Measurements from ENCODE around the gene FBL. TPM values are rescaled to one million over a fixed set of nuclear protein-coding genes. Genes with fewer than 3 reads are reported as not detected.

The FBL gene
- total and polyA plus RNA-seq, 4 donors: 23.3 to 96.2 (median 57.7) TPM

DNA sequence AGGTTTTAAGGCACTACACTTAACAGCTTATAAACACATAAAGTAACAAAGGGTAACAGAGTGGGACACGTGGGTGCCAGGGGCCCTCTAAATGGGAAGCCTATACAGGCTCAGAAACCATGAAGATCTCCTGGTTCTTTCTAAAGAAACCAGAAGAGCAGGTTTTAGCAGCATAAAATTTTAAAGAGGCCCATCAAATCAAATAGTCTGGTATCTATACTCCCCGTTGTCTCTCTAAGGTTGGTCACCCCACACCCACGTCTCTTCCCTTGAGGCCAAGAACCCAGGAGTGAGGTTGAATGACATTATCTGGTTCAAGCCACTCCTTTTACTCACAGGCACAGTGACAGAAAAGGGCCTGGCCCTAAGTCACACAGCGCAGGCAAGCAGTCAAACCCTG, 7.6 kb downstream of the FBL start:
- no peaks in the 10 kb centered on the region for H3K9me3 ChIP-seq (ENCODE audit: control insufficient read depth in 4 of 4, low read length in 3 of 4)
- 93% methylated on average over 4 of the region's 4 CpGs for WGBS
- DNase-seq (ENCODE audit: low spot score): no peak
- TF ChIP-seq, protein P1, sequence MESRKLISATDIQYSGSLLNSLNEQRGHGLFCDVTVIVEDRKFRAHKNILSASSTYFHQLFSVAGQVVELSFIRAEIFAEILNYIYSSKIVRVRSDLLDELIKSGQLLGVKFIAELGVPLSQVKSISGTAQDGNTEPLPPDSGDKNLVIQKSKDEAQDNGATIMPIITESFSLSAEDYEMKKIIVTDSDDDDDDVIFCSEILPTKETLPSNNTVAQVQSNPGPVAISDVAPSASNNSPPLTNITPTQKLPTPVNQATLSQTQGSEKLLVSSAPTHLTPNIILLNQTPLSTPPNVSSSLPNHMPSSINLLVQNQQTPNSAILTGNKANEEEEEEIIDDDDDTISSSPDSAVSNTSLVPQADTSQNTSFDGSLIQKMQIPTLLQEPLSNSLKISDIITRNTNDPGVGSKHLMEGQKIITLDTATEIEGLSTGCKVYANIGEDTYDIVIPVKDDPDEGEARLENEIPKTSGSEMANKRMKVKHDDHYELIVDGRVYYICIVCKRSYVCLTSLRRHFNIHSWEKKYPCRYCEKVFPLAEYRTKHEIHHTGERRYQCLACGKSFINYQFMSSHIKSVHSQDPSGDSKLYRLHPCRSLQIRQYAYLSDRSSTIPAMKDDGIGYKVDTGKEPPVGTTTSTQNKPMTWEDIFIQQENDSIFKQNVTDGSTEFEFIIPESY (IDR thresholded peaks at IDR 0.05): no peak
- no peak for TF ChIP-seq TAF1 (conservative IDR thresholded peaks at IDR 0.05)
- TF ChIP-seq NR2F2 (IDR thresholded peaks at IDR 0.05): no peak
- TF ChIP-seq HNF4G (IDR thresholded peaks at IDR 0.05): no peak
- TF ChIP-seq HNF4A (conservative IDR thresholded peaks at IDR 0.05): no peak
- TF ChIP-seq, protein P2, sequence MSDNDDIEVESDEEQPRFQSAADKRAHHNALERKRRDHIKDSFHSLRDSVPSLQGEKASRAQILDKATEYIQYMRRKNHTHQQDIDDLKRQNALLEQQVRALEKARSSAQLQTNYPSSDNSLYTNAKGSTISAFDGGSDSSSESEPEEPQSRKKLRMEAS (IDR thresholded peaks at IDR 0.05): no peak
- no peak for TF ChIP-seq RAD21 (IDR thresholded peaks at IDR 0.05)
- no peak for TF ChIP-seq JUND (IDR thresholded peaks at IDR 0.05)
- H3K36me3 ChIP-seq (ENCODE audit: control insufficient read depth in 4 of 4, insufficient read depth in 3 of 4, low read depth in 1 of 4, low read length in 3 of 4): peaks cover 5 to 40% (median 20%) of the 10 kb centered on the region in 4 donors
- no peak overlapping the region for H3K4me3 ChIP-seq (ENCODE audit: low read depth in 1 of 3, low read length in 3 of 3)
- H3K9ac ChIP-seq (ENCODE audit: low read depth in 1 of 2, low read length in 2 of 2): no peak overlapping the region
- no peaks in the 10 kb centered on the region for H3K27me3 ChIP-seq (ENCODE audit: control insufficient read depth in 4 of 4, insufficient read depth in 4 of 4, low read length in 3 of 4)
- no peak overlapping the region for H3K27ac ChIP-seq (ENCODE audit: low read depth in 1 of 2, low read length in 2 of 2)
- peaks cover 0 to 17% (median 14%) of the 10 kb centered on the region in 4 donors for H3K4me1 ChIP-seq (ENCODE audit: control insufficient read depth in 4 of 4, insufficient read depth in 4 of 4, low read length in 3 of 4)

DNA sequence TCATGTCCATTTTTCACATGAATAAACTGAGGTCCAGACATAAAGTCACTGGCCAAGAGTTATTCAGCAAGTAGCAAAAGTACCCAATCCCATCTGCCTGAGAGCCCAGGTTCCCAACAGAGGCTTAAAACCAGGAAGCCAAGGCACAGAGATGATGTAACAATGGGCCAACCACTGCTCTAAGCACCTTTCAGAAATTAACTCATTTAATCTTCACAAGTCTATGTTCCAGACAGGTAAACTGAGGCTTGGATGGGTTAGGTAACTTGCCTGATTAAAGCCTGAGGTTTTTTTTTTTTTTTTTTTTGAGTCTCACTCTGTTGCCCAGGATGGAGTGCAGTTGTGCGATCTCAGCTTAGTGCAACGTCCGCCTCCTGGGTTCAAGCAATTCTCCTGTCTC, 8.2 kb downstream of the FBL start:
- Histone ChIP-seq H3K27me3 (ENCODE audit: control insufficient read depth in 4 of 4, insufficient read depth in 4 of 4, low read length in 3 of 4) (no peaks in the 10 kb centered on the region), H3K4me1 (ENCODE audit: control insufficient read depth in 4 of 4, insufficient read depth in 4 of 4, low read length in 3 of 4) (peaks cover 3 to 20% (median 14%) of the 10 kb centered on the region in 4 donors), H3K36me3 (ENCODE audit: control insufficient read depth in 4 of 4, insufficient read depth in 3 of 4, low read depth in 1 of 4, low read length in 3 of 4) (peaks cover 5 to 40% (median 20%) of the 10 kb centered on the region in 4 donors), H3K9ac (ENCODE audit: low read depth in 1 of 2, low read length in 2 of 2) (no peak overlapping the region), H3K27ac (ENCODE audit: low read depth in 1 of 2, low read length in 2 of 2) (no peak overlapping the region), H3K9me3 (ENCODE audit: control insufficient read depth in 4 of 4, low read length in 3 of 4) (no peaks in the 10 kb centered on the region), H3K4me3 (ENCODE audit: low read depth in 1 of 3, low read length in 3 of 3) (no peak overlapping the region)
- no peak for TF ChIP-seq HNF4A (conservative IDR thresholded peaks at IDR 0.05)
- TF ChIP-seq SP1 (IDR thresholded peaks at IDR 0.05): no peak
- WGBS: over 99% methylated on average over 3 of the region's 3 CpGs
- no peak for DNase-seq (ENCODE audit: low spot score)

DNA sequence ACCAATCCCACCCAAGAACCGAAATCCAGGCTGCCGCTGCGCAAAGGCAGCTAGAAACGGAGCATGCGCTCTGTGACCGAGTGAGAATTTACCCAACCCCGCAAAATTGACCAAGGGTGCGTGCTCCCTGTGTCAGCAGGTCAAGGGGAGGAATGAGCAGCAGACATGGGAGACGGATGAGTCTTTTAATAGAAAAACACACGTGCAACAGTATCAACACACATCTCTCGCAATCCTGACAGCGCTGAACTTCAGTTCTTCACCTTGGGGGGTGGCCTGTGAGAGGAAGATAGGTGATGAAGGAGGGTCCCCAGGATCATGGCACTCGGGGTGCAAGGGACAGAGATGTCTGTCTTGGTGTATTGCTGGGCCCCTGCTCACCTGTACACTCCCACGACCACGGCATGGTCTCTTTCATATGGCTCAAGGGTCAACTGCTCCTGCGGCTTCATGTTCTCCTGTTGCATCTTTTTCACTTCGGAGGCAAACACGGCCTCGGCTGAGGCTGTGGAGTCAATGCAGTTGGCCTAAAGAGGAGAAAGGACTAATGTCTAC, 11.8 kb downstream of the FBL start:
- peak overlapping the region; percentile 72 to 89 for H3K27ac ChIP-seq (ENCODE audit: low read depth in 1 of 2, low read length in 2 of 2)
- peak overlapping the region in 1 of 2 donors; percentile 58 for H3K9ac ChIP-seq (ENCODE audit: low read depth in 1 of 2, low read length in 2 of 2)
- TF ChIP-seq RXRA (IDR thresholded peaks at IDR 0.05) (peak; percentile 49 to 74), FOXA2 (IDR thresholded peaks at IDR 0.05) (no peak), YY1 (IDR thresholded peaks at IDR 0.05) (peak; percentile 64), JUND (IDR thresholded peaks at IDR 0.05) (no peak), SP1 (IDR thresholded peaks at IDR 0.05) (no peak), EGR1 (IDR thresholded peaks at IDR 0.05; ENCODE audit: low read depth in 2 of 2) (no peak), HNF4G (IDR thresholded peaks at IDR 0.05) (no peak), HNF4A (conservative IDR thresholded peaks at IDR 0.05) (no peak), NR2F2 (IDR thresholded peaks at IDR 0.05) (peak; percentile 39)
- H3K36me3 ChIP-seq (ENCODE audit: control insufficient read depth in 4 of 4, insufficient read depth in 3 of 4, low read depth in 1 of 4, low read length in 3 of 4): peaks cover 10 to 55% (median 20%) of the 10 kb centered on the region in 4 donors
- no peak for DNase-seq (ENCODE audit: low spot score)
- H3K9me3 ChIP-seq (ENCODE audit: control insufficient read depth in 4 of 4, low read length in 3 of 4): no peaks in the 10 kb centered on the region
- H3K4me1 ChIP-seq (ENCODE audit: control insufficient read depth in 4 of 4, insufficient read depth in 4 of 4, low read length in 3 of 4): peaks cover 4 to 19% (median 17%) of the 10 kb centered on the region in 4 donors
- WGBS: 43% methylated on average over 19 of the region's 19 CpGs
- peak overlapping the region in 2 of 3 donors; percentile 77 to 81 for H3K4me3 ChIP-seq (ENCODE audit: low read depth in 1 of 3, low read length in 3 of 3)
- no peaks in the 10 kb centered on the region for H3K27me3 ChIP-seq (ENCODE audit: control insufficient read depth in 4 of 4, insufficient read depth in 4 of 4, low read length in 3 of 4)

All from liver (tissue), 9 donors.